ENCODE data around the gene ARRB1.

GRCh38 chr11:75280770-75281468, 70.5 kb downstream of the ARRB1 start:
- TF ChIP-seq CTCF (IDR thresholded peaks at IDR 0.05 in 8 of 11, conservative IDR thresholded peaks at IDR 0.05 in 3 of 11) (no peak), POLR2A (IDR thresholded peaks at IDR 0.05) (no peak), POLR2AphosphoS5 (IDR thresholded peaks at IDR 0.05) (peak in 2 of 3 donors; percentile 14 to 24)

All from spleen (tissue), 7 donors.